CD4-positive, alpha-beta T cell treated with Interferon alpha-2 for 1 hour (primary cell): ENCODE results near the gene SULT1A2.
A peak's percentile ranks its signal among the peaks of the same experiment; 100 is the strongest.
"Not testable (repeated sequence)": the region's sequence is repeated elsewhere in the genome, so short reads cannot be mapped to it uniquely, and the experiment has no call there.

Experiments
- DNase-seq, 2 donors: peaks; one replicate each; pipeline ENCODE4 v3.0.0-alpha.2; 2020 to 2022

The SULT1A2 gene

DNA sequence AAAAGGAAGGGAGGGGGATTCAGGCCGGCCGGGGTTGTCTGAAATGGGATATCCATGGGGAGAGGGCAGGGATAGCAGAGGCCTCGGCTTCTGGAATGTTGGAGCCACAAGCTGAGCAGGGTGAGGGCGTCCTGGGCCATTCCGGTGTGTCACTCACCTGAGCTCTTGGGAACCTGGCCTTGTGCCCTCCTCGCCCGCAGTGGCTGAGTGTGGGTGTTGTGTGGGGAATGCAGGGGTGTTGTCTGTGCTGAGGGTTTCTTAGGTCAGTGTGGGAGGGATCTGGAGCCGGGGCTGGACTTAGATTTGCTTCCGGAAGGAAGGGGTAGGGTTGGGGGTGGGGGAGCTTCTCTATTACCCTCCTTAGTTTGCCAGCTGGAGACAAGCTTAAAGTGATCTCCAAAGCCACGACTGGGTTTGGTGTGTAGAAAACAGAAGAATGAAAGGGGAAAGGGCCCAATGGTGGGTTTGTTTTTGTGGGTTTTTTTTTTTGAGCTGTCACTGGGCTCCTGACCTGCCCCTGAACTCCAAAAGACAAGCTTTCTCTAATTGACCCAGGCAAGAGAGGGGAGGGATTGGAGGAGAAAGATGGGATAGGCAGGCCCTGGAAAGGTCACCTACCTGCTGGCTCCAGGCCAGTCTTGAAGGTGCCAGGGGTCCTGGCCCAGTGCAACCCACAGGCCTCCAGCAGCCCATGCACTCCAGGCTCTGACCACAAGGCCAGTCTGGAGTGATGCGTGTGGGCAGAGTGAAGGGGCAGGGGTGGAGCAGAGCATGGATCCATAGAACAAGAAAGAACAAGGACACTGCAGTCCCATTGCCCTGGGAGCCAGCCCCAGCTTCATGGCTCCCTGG is at the start of gene SULT1A2:
Gene SULT1A2, minus strand, starts transcription at position 211 of the 852 bp plus-strand sequence. CDS start 1,120 bp downstream, outside the sequence.
- DNase-seq, result no peak

DNA sequence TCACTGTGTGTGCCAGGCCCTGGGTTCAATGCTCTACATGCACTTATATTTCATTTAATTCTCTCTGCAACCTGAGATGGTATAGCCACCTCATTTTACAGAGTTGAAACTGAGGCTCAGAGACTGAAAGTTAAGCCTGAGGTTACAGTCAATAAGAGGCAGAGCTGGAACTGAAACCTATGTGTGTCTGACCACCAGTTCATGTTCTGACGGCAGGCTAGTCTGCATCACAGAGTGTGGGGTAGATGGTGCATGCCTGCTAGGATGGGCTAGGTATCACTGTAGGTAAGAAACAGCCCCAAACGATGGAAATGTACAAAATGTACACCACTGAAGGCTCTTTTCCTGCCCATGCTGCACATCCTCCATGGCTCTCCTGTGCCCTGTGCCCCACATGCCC is 43.1 kb upstream of the SULT1A2 start:
- not testable (repeated sequence) for DNase-seq

DNA sequence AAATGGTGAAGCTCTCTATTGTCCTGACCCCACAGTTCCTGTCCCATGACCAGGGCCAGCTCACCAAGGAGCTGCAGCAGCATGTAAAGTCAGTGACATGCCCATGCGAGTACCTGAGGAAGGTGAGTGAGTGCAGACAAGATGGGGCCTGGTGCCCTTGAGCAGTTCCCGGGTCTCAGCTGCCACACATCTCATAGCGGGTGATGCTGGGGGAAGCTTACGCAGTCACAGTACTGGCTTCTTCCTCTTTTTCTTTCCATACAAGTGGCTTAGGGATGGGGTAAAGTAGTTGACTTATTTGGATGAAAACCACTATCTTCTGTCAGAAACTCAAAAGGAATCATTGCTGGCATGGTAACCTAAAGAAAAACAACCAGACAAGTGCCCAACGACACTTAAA is 41.5 kb upstream of the SULT1A2 start:
- not testable (repeated sequence) for DNase-seq

DNA sequence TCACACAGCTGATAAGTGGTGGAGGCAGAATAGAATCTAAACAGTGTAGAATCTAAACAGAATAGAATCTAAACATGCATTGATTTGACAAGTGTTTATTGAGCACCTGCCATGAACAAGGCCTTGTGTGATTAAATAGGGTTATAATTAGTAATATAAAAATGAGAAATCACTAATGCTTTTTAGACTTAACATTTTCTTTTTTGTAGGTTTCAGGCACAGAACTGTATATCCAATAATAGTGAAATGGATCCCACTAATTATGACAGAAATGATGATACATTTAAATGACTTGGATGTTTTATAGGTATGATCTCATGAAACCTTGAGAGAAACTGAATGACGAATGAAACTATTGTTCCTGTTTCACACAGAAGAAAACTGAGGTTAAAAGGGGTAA is 40.9 kb upstream of the SULT1A2 start, which contains the start of gene NPIPB8:
Gene NPIPB8, plus strand, starts transcription at position 301 of the 400 bp plus-strand sequence. CDS start 296 bp downstream, outside the sequence.
- not testable (repeated sequence) for DNase-seq

DNA sequence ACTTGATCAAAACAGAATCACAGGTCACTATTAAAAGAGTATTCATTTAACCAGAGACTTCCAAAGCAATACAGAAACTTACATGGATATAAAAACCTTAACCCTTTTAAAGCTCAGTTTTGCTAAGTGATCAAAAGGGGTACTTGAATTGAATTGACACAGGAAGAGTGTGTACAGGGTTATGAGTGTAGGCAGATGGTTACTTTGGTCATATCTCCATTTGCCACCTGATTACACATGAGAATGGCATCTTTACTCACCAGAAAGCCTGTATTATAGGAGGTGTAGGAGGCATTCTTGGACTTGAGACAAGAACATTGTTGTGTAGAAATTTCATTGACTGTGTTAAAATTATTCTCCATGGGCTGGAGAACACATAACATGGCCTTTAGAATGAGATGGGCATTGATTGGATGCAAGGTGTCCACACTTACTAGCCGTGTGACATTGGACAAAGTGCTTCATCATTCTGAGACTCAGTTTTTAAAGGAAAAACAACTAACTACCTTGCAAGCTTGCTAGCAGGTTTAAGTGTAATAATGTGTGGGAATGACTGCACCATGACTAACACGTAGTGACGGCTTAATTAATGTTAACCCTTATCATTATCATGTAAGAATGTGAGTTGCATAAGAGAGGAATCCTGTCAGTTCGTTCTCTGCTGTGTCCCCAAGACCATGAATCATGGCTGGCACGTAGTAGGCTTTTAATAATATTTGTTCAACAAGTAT is 39.4 kb upstream of the SULT1A2 start:
- not testable (repeated sequence) for DNase-seq

DNA sequence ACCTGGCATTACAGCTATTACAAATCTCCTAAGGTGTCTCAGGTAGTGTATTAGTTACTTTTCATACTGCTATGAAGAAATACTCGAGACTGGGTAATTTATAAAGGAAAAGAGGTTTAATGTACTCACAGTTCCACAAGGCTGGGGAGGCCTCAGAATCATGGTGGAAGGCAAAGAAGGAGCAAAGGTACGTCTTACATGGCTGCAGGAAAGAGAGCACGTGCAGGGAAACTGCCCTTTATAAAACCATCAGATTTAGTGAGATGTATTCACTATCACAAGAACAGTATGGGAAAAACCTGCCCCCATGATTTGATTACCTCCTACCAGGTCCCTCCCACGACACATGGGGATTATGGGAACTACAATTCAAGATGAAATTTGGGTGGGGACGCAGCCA is 34.1 kb upstream of the SULT1A2 start:
- not testable (repeated sequence) for DNase-seq

DNA sequence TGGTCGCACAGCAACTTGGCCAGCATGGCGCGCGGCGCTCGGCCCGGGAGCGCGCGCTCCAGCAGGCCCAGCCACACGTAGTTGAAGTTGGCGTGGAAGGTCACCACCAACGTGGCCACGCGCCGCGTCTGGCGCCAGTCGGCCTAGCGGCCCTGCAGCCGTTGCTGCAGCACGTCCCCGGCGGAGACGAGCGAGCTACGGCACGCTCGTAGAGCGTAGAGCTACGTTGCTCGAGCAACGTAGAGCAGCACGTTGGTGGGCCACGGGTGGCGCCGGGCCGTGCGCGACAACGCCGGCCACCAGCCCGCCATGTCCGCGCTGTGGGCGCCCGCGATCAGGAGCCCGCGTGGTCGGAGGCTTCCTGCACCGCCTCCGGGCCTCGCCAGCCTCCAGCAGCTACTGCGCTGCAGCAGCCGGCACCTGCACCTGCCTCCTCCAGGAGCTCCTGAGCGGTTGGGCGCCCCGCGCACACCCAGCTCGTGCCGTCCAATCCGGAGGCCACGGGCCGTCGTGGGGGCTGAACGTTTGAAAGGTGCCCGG is 26.4 kb upstream of the SULT1A2 start:
- DNase-seq, result peak; percentile 53 to 71

DNA sequence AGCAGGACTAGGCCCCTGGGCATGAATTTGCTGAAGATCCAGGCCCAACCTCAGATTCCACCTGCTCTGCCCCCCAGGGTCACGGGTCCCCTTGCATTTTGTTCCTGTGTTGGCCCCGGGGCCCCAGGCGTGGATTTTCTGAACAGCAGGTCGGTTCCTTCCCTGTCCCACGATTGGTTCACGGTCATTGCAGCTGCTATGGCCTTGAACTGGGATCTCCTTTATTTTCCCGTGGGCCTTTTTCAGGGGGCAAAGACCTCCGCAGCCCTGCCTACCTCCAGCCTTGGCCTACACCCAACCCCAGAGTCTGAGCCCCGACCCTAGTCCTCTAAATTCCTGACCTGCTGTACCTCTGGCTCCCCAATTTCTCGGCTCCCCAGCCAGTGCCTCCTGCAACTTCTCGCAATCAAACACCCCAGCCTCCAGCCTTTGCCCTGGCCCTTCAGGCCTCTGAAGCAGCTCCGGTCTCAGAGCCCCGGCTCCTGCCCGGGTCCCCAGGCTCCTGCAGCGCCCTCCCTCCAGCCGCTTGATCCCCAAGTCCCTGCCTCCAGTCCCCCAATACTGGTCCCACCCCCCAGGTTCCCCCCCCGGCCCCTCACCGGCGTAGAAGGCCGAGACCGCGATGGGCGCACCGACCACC is 25.8 kb upstream of the SULT1A2 start:
- DNase-seq, result not testable (repeated sequence)

DNA sequence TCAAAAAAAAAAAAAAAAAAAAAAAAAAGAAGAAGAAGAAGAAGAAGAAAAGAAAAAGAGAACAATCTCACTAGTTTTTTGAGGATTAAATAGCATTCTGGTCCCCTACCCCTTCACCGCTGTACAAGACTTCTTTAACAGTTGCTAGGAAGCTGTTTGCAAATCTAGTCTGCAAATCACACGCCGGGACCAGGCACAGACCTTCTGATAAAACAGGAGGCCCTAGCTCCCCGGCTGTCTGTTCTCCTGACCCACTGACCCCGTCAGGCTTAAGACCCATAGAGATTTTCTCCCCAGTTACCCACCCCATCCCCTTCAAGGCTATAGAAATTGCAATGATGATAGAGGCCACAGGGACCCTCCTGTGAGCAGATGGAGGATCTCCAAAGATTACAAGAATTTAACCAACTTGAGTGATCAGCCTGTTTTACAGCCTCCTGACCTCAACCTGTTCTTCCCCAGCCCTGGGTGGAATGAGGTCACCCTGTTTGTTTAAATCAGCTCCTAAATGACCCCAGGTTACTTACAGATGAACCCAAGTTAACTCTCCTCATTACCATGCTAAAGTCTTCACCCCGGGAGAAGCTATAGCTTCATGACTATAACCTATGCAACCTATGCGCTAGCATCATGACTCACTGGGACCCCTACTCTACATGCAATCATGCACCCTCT is 24.8 kb upstream of the SULT1A2 start:
- no peak for DNase-seq

DNA sequence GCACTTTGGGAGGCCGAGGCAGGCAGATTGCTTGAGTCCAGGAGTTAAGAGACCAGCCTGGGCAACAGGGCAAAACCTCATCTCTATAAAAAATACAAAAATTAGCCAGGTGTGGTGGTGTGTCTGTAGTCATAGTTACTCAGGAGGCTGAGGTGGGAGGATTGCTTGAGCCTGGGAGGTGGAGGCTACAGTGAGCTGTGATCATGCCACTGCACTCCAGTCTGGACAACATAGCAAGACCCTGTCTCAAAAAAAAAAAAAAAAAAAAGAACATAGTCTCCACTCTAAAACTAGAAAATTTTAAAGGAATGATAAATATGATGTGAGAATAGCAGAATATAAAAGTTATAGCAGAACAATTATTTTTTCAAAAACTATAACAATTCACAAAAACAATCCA is 23.5 kb upstream of the SULT1A2 start:
- DNase-seq, result not testable (repeated sequence)

DNA sequence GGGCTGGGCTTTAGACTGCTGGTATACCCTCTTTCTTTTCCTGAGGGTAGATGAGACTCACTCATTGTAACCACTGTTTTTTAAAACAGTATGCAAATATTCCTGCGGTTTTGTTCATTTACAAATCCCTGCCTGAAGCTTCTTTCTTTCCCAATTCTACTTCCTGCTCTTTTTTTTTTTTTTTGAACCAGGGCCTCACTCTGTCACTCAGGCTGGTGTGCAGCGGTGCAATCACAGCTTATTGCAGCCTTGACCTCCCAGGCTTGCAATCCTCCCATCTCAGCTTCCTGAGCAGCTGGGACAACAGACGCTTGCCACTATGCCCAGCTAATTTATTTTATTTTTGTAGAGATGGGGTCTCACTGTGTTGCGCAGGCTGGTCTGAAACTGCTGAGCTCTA is 21.0 kb upstream of the SULT1A2 start:
- no peak for DNase-seq

DNA sequence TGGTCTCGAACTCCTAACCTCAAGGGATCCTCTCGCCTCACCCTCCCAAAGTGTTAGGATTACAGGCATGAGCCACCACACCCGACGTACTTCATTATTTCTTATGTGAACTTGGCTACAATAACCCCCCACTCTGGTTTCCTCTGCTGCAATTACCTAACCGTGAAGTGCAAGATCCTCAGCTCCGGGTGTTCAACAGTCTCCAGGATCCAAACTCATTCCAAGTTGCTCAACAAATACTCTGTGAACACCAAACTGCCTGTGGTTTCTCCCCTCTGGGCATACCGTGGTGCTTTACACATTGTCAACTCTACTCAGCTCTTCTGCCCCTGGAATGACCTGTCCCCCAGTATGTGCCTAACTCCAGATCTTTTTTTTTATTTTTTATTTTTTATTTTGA is 19.8 kb upstream of the SULT1A2 start:
- DNase-seq, result no peak

DNA sequence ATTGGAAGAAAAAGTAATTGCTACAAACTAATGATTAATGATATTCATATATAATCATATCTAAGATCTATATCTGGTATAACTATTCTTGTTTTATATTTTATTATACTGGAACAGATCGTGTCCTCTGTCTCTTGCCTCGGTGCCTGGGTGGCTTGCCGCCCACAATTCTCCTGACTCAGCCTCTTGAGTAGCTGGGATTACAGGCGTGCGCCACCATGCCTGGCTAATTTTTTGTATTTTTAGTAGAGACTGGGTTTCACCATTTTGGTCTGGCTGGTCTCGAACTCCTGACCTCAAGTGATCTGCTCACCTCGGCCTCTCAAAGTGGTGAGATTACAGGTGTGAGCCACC is 19.4 kb upstream of the SULT1A2 start:
- not testable (repeated sequence) for DNase-seq

DNA sequence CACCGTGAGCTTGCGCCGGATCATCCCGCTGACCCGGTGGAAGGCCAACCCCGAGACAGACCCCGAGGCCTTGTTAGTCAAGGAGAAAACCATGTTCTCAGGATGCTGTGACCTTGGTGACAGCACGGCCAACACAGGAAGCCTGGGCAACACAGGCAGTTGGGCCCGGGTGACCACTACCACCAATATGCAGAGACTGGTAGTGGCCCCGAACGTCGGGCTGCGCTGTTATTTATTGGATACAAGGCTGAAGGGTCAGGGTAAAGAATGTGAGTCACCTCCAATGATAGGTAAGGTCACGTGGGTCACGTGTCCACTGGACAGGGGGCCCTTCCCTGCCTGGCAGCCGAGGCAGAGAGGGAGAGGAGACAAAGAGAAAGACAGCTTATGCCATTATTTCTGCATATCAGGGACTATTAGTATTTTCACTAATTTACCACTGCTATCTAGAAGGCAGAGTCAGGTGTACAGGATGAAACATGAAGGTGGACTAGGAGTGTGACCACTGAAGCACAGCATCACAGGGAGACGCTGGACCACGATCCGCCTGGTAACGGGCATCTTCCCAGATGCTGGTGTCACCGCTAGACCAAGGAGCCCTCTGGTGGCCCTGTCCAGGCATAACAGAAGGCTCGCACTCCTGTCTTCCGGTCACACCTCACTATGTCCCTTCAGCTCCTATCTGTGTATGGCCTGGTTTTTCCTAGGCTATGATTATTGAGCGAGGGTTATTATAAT is 18.8 kb upstream of the SULT1A2 start:
- DNase-seq, result peak; percentile 26 to 44

DNA sequence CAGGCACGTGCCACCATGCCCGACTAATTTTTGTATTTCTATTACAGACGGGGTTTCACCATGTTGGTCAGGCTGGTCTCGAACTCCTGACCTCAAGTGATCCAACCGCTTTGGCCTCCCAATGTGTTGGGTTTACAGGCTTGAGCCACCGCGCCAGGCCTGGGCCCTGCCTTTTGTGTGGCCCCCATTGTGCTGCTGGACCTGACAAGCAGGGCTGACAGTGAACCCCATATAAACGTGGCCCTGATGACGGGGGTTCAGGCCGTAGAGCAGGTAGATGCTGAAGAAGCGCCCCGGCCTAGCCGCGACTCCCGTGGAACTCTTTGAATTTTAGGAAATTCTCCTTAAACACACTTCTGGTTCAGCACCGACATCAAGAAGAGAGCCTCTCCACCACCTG is 17.7 kb upstream of the SULT1A2 start:
- DNase-seq, result not testable (repeated sequence)

DNA sequence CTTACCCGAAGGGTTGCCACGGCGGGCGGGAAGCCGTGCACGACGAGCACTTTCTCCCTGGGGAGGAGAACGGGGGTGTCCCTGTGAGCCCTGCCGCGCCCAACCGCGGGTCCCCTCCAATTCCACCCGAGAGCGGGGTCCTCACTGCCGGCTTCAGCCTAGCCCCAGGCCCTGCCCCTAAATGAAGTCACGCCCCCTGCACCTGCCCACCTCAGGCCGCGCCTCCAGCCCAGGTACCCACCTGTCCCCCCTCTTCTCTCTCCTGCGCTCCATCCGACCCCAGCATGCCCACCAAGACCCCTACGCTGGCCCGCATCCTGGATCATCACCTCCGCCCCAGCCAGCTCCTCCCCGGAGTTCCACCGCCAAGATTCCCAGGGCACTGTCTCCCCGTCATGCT is 17.1 kb upstream of the SULT1A2 start:
- DNase-seq, result not testable (repeated sequence)

DNA sequence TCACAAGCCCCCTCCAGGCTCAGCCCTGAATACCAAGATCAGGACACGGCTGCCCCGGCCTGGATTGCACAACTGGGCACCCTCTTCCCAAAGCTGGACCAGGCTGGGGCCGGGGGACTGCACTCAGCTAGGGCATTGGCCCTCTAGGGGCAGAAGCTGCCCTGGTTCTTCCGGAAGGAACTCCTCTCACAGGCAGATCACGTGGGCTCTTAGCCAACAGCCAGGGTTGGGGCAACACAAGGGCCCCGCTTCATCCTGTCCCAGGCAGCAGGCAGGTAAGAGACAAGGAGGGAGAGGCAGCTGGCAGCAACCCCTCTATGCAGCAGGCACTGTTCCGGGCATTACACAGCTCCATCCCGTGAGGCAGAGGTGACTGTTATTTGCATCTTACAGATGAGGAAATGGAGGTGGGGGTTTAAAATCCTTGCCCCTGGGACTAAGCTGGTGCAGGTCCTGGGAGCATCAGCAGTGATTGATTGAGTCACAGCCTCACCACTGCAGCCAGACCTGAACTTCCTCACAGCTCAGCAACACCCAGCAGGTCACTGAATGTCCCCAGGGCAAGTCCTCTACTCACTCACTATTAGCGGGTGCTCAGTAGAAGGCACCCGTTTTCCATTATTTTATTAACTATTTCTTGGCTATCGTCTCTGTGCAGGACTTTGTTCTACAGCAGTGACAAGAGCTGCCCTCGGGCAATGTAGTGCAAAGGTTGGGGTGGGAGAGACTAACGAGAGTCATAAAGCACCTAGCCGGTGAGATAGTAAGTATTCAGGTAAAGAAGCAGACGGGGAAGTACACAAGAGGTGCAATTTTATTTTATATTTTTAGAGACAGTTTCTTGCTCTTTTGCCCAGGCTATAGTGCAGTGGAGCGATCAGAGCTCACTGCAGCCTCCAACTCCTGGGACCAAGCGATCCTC is 15.8 kb upstream of the SULT1A2 start:
- DNase-seq, result not testable (repeated sequence)

DNA sequence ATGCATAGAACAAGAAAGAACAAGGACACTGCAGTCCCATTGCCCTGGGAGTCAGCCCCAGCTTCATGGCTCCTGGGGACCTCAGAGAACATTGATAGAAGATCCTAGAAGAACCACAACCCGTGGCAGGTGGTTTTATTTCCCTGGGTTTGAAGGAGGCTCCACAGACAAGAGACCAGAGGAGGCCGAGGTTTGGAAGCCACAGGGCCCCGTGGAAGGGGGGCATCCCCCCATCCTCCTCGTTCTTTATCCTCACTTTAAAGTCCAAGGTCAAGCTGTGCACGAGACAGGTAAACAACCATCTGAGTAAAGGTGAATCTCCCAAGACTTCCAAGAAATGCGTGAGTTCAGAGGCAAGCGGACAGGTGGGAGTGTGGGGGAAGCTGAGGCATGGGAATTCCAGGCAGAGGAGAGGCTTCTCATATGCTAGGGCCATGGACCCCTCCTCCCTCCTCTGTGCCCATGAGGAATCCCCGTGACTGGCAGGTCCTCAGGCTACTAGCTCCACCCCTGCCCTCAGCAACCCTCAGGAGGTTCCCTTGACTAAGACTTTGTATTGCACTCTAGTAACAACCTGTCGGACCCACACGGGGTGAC is 13.8 kb upstream of the SULT1A2 start:
- DNase-seq, result no peak

DNA sequence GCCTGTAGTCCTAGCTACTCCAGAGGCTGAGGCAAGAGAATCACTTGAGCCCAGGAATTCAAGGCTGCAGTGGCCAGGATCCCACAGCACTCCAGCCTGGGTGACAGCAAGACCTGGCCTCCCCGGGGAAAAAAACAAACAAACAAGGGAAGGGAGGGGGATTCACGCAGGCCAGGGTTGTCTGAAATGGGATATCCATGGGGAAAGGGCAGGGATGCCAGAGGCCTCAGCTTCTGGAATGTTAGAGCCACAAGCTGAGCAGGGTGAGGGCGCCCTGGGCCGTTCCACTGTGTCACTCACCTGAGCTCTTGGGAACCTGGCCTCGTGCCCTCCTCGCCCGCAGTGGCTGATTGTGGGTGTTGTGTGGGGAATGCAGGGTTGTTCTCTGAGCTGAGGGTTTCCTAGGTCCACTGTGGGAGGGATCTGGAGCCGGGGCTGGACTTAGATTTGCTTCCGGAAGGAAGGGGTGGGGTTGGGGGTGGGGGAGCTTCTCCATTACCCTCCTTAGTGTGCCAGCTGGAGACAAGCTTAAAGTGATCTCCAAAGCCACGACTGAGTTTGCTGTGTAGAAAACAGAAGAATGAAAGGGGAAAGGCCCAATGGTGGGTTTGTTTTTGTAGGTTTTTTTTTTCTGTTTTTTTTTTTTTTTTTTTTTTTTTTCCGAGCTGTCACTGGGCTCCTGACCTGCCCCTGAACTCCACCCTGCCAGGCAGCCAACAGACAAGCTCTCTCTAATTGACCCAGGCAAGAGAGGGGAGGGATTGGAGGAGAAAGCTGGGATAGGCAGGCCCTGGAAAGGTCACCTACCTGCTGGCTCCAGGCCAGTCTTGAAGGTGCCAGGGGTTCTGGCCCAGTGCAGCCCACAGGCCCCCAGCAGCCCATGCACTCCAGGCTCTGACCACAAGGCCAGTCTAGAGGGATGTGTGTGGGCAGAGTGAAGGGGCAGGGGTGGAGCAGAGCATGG is 13.1 kb upstream of the SULT1A2 start, which contains the start of gene SULT1A1:
Gene SULT1A1, minus strand, starts transcription at position 414 of the 964 bp plus-strand sequence. CDS start 1,189 bp downstream, outside the sequence.
- no peak for DNase-seq
